SU-DHL-6 (cell line): Measurements from ENCODE around the gene ZBP1.

ENCODE experiments used
- H2AFZ ChIP-seq: fragments of 200-600 bp; sonication (generic); 2 replicates; pipeline ENCODE4 v1.6.1; 2014; ENCODE audit warnings: low read depth, mild to moderate bottlenecking, moderate library complexity, mixed read lengths, antibody characterized with exemption, low read length; ENCODE audit not compliant: severe bottlenecking
- H3F3A ChIP-seq: fragments of 200-600 bp; shearing (Covaris generic); 2 replicates; pipeline ENCODE4 v1.6.0; 2016; ENCODE audit warnings: antibody characterized with exemption, mild to moderate bottlenecking; ENCODE audit not compliant: insufficient read depth
- H3K27ac ChIP-seq: fragments of 200-600 bp; sonication (generic); 2 replicates; pipeline ENCODE4 v1.5.1; 2016; ENCODE audit warnings: low read depth, mild to moderate bottlenecking, low read length, moderate library complexity, mixed read lengths
- H3K27me3 ChIP-seq: fragments of 200-600 bp; sonication (generic), shearing (Covaris generic); 2 replicates; pipeline ENCODE4 v1.6.0; 2014; ENCODE audit warnings: mild to moderate bottlenecking, low read length
- H3K36me3 ChIP-seq: fragments of 200-600 bp; sonication (generic); 2 replicates; pipeline ENCODE4 v1.6.1; 2014; ENCODE audit warnings: mild to moderate bottlenecking, low read length, mixed read lengths
- H3K4me2 ChIP-seq: fragments of 300-600, 200-600 bp; shearing (Covaris generic), sonication (generic); 2 replicates; pipeline ENCODE4 v1.6.0; 2014; ENCODE audit warnings: low read length, low read depth, mild to moderate bottlenecking; ENCODE audit not compliant: poor library complexity, severe bottlenecking
- H3K4me3 ChIP-seq: fragments of 200-600 bp; sonication (generic); 2 replicates; pipeline ENCODE4 v1.5.1; 2014; ENCODE audit warnings: antibody characterized with exemption, low read length, mild to moderate bottlenecking, mixed read lengths; ENCODE audit not compliant: insufficient read depth, poor library complexity, severe bottlenecking
- H3K79me2 ChIP-seq: fragments of 200-600 bp; sonication (generic); 2 replicates; pipeline ENCODE4 v1.6.1; 2014; ENCODE audit warnings: mild to moderate bottlenecking, low read length, moderate library complexity; ENCODE audit not compliant: insufficient read depth
- H3K9ac ChIP-seq: fragments of 200-600 bp; sonication (generic); 2 replicates; pipeline ENCODE4 v1.7.0; 2014; ENCODE audit warnings: mild to moderate bottlenecking, low read length
- H3K9me2 ChIP-seq: fragments of 200-600 bp; sonication (generic); replicated peaks from 2 replicates; pipeline ENCODE4 v1.6.1; 2014; ENCODE audit warnings: low read length; ENCODE audit not compliant: insufficient read depth
- H3K9me3 ChIP-seq: fragments of 200-600 bp; sonication (generic); 2 replicates; pipeline ENCODE4 v1.6.1; 2014; ENCODE audit warnings: low read length, mixed read lengths; ENCODE audit not compliant: insufficient read depth
- H4K20me1 ChIP-seq: fragments of 200-600 bp; sonication (generic); 2 replicates; pipeline ENCODE4 v1.6.1; 2014; ENCODE audit warnings: low read depth, mild to moderate bottlenecking, antibody characterized with exemption, low read length, moderate library complexity, mixed read lengths
- CTCF ChIP-seq: fragments of 200-600 bp; sonication (generic); IDR thresholded peaks from one replicate; pipeline ENCODE4 v1.5.1; 2017; ENCODE audit warnings: antibody characterized with exemption, mild to moderate bottlenecking, low read length, moderate library complexity; ENCODE audit not compliant: insufficient read depth, poor library complexity, severe bottlenecking
- EZH2phosphoT487 ChIP-seq: fragments of 200-600 bp; sonication (generic), shearing (Covaris generic); conservative IDR thresholded peaks from 2 replicates; pipeline ENCODE4 v1.6.1; 2018; ENCODE audit warnings: mild to moderate bottlenecking, antibody characterized with exemption, low read length, moderate library complexity, mixed read lengths

Gene ZBP1

GRCh38 chr20:57591289-57592229 lies 28.7 kb downstream of the ZBP1 start:
- no peaks in the 10 kb centered on the region for H3K27me3 ChIP-seq
- no peak overlapping the region for H3K27ac ChIP-seq
- no peaks in the 10 kb centered on the region for H3K79me2 ChIP-seq

GRCh38 chr20:57590485-57591288 lies 29.5 kb downstream of the ZBP1 start:
- Histone ChIP-seq H3K79me2 (no peaks in the 10 kb centered on the region), H3K4me3 (no peak overlapping the region)

More at GRCh38 chr20:57591289-57592229, 28.7 kb downstream of the ZBP1 start:
- no peak overlapping the region for H3K9ac ChIP-seq
- H3K9me3 ChIP-seq, result 0 out of 2 replicates have a peak, but pooled peaks cover 6% of the 10 kb centered on the region
- H3F3A ChIP-seq, result no peaks in the 10 kb centered on the region
- no peak overlapping the region for H3K4me2 ChIP-seq
- H3K36me3 ChIP-seq, result no peaks in the 10 kb centered on the region
- H4K20me1 ChIP-seq, result no peaks in the 10 kb centered on the region
- no peak overlapping the region for H2AFZ ChIP-seq
- H3K9me2 ChIP-seq, result no peaks in the 10 kb centered on the region
- H3K4me3 ChIP-seq, result no peak overlapping the region
- TF ChIP-seq CTCF, result no peak
- TF ChIP-seq EZH2phosphoT487, result no peak

More at GRCh38 chr20:57590485-57591288, 29.5 kb downstream of the ZBP1 start:
- H3K9me3 ChIP-seq, result 0 out of 2 replicates have a peak, but pooled peaks cover 6% of the 10 kb centered on the region
- no peaks in the 10 kb centered on the region for H3K27me3 ChIP-seq
- no peak overlapping the region for H2AFZ ChIP-seq
- no peak for TF ChIP-seq CTCF
- TF ChIP-seq EZH2phosphoT487, result no peak
- H3F3A ChIP-seq, result no peaks in the 10 kb centered on the region
- no peak overlapping the region for H3K9ac ChIP-seq
- no peak overlapping the region for H3K4me2 ChIP-seq
- H4K20me1 ChIP-seq, result no peaks in the 10 kb centered on the region
- H3K36me3 ChIP-seq, result no peaks in the 10 kb centered on the region
- no peaks in the 10 kb centered on the region for H3K9me2 ChIP-seq
- H3K27ac ChIP-seq, result no peak overlapping the region
